SK-N-SH (cell line): ENCODE data around the gene PLXNA4.

Experiments used
- CTCF ChIP-seq: fragments of 200-600 bp; sonication (generic); IDR thresholded peaks from 2 replicates; pipeline ENCODE4 v1.6.1; 2017; ENCODE audit warnings: antibody characterized with exemption, mild to moderate bottlenecking, moderate library complexity
- FOXM1 ChIP-seq: IDR thresholded peaks from 2 replicates; pipeline ENCODE4 v1.4.0; 2012; ENCODE audit warnings: low read depth, mild to moderate bottlenecking
- GATA2 ChIP-seq: sonication (generic); formaldehyde crosslinking; IDR thresholded peaks from 2 replicates; pipeline ENCODE4 v1.5.0; 2020; ENCODE audit warnings: mild to moderate bottlenecking, missing genetic modification reagents
- MXI1 ChIP-seq: IDR thresholded peaks from 2 replicates; pipeline ENCODE4 v1.6.1; 2012; ENCODE audit warnings: mild to moderate bottlenecking, low read depth, low read length, improper control_type of control experiment
- POLR2AphosphoS5 ChIP-seq: IDR thresholded peaks from 2 replicates; pipeline ENCODE4 v1.6.1; 2012; ENCODE audit warnings: low read depth, low read length
- YY1 ChIP-seq: IDR thresholded peaks from 2 replicates; pipeline ENCODE4 v1.4.0; 2012; ENCODE audit warnings: low read depth, mild to moderate bottlenecking

GRCh38 chr7:132371948-132372347 is 204.3 kb downstream of the PLXNA4 start:
- TF ChIP-seq CTCF (no peak), MXI1 (no peak), GATA2 (CRISPR knock-in tag) (no peak), POLR2AphosphoS5 (no peak), FOXM1 (no peak), YY1 (no peak)
